HepG2 (cell line): Measurements from ENCODE around the gene HAGH. TPM values are rescaled to one million over a fixed set of nuclear protein-coding genes. Genes with fewer than 3 reads are reported as not detected.

ENCODE experiments used
- ATAD3A ChIP-seq: sonication (generic); formaldehyde crosslinking; IDR thresholded peaks from 2 replicates; pipeline ENCODE4 v1.4.0; 2020; ENCODE audit warnings: missing genetic modification reagents
- CHD2 ChIP-seq: IDR thresholded peaks from 2 replicates; pipeline ENCODE4 v1.6.1; 2011; ENCODE audit warnings: low read depth, low read length, improper control_type of control experiment
- EP300 ChIP-seq, 3 experiments: sonication (generic) in 1 of 3; formaldehyde crosslinking in 1 of 3; IDR thresholded peaks; 2 replicates each; pipeline versions ENCODE4 v1.5.1 to v1.6.1; 2011 to 2020; ENCODE audit warnings: low read depth in 2 of 3, low read length in 2 of 3, borderline replicate concordance in 1 of 3, improper control_type of control experiment in 1 of 3, mild to moderate bottlenecking in 1 of 3, missing genetic modification reagents in 1 of 3, moderate library complexity in 1 of 3
- FOXO1 ChIP-seq: sonication (generic); formaldehyde crosslinking; IDR thresholded peaks from 2 replicates; pipeline ENCODE4 v1.4.0; 2020; ENCODE audit warnings: missing genetic modification reagents
- KAT7 ChIP-seq: IDR thresholded peaks from 2 replicates; pipeline ENCODE4 v1.6.1; 2018; ENCODE audit warnings: borderline replicate concordance, missing compliant biosample characterization
- PRPF4 ChIP-seq: fragments of 200-400 bp; formaldehyde crosslinking; IDR thresholded peaks from 2 replicates; pipeline ENCODE4 v1.6.1; 2016; ENCODE audit warnings: low read length, low read depth; ENCODE audit not compliant: poor library complexity, severe bottlenecking
- RBFOX2 ChIP-seq: fragments of 200-400 bp; formaldehyde crosslinking; IDR thresholded peaks from 2 replicates; pipeline ENCODE4 v1.6.1; 2017; ENCODE audit warnings: low read depth, mild to moderate bottlenecking, low read length
- RFXANK ChIP-seq: IDR thresholded peaks from 2 replicates; pipeline ENCODE4 v1.6.1; 2016
- SRF ChIP-seq: IDR thresholded peaks from 2 replicates; pipeline ENCODE4 v1.6.1; 2011; ENCODE audit warnings: mild to moderate bottlenecking, low read depth, low read length, moderate library complexity
- ZFX ChIP-seq: sonication (generic); formaldehyde crosslinking; IDR thresholded peaks from 2 replicates; pipeline ENCODE4 v1.4.0; 2020; ENCODE audit warnings: mild to moderate bottlenecking, low read depth, missing genetic modification reagents, moderate library complexity
- ZNF569 ChIP-seq: sonication (generic); formaldehyde crosslinking; IDR thresholded peaks from 2 replicates; pipeline ENCODE4 v1.5.0; 2020; ENCODE audit warnings: mild to moderate bottlenecking, missing genetic modification reagents, moderate library complexity, borderline replicate concordance
- ZNF879 ChIP-seq: sonication (generic); formaldehyde crosslinking; IDR thresholded peaks from 2 replicates; pipeline ENCODE4 v1.8.1; 2023; ENCODE audit warnings: missing genetic modification reagents
- polyA plus RNA-seq, 8 experiments: library from polyadenylated mRNA; depleted of rRNA in 3 of 8; stranded (reverse) in 7 of 8; unstranded in 1 of 8; fragments of >200 nt; fragmentation: Illumina TruSeq in 4 of 8; extraction: Trizol in 4 of 8; gene quantifications; 2 replicates each; pipeline versions ENCODE4 v1.2.1 to v1.2.3, GENCODE V29; 2011 to 2016; ENCODE audit warnings: low read depth in 4 of 8, missing spikeins in 1 of 8, mixed read lengths in 1 of 8; ENCODE audit not compliant: insufficient read depth in 1 of 8
- total RNA-seq, 5 experiments: library from RNA; depleted of rRNA; stranded (reverse); fragments of >200 nt; fragmentation: Illumina TruSeq; extraction: Trizol; gene quantifications; 2 replicates each; pipeline ENCODE4 v1.2.3, GENCODE V29; 2016; ENCODE audit warnings: low read depth in 1 of 5
- TF ChIP-seq, protein P1 (sequence below): sonication (generic); formaldehyde crosslinking; IDR thresholded peaks from 2 replicates; pipeline ENCODE4 v1.5.0; 2020; ENCODE audit warnings: missing genetic modification reagents
- TF ChIP-seq, protein P2 (sequence below): sonication (generic); formaldehyde crosslinking; IDR thresholded peaks from 2 replicates; pipeline ENCODE4 v1.5.0; 2020; ENCODE audit warnings: mild to moderate bottlenecking, missing genetic modification reagents, moderate library complexity
- TF ChIP-seq, protein P3 (sequence below), 2 experiments: sonication (generic) in 1 of 2; formaldehyde crosslinking in 1 of 2; IDR thresholded peaks; 2 replicates each; pipeline versions ENCODE4 v1.5.1 to v1.6.1; 2011 to 2020; ENCODE audit warnings: borderline replicate concordance in 1 of 2, low read depth in 1 of 2, low read length in 1 of 2, mild to moderate bottlenecking in 1 of 2, missing genetic modification reagents in 1 of 2, moderate library complexity in 1 of 2
- TF ChIP-seq, protein P4 (sequence below): sonication (generic); formaldehyde crosslinking; IDR thresholded peaks from 2 replicates; pipeline ENCODE4 v1.4.0; 2020; ENCODE audit warnings: missing genetic modification reagents

HAGH gene
- total and polyA plus RNA-seq, 2 of the 13 experiments (the other 11 are each of a cell fraction or from before 2014, with no cell fraction given) = 70.4 to 95.4 TPM

DNA sequence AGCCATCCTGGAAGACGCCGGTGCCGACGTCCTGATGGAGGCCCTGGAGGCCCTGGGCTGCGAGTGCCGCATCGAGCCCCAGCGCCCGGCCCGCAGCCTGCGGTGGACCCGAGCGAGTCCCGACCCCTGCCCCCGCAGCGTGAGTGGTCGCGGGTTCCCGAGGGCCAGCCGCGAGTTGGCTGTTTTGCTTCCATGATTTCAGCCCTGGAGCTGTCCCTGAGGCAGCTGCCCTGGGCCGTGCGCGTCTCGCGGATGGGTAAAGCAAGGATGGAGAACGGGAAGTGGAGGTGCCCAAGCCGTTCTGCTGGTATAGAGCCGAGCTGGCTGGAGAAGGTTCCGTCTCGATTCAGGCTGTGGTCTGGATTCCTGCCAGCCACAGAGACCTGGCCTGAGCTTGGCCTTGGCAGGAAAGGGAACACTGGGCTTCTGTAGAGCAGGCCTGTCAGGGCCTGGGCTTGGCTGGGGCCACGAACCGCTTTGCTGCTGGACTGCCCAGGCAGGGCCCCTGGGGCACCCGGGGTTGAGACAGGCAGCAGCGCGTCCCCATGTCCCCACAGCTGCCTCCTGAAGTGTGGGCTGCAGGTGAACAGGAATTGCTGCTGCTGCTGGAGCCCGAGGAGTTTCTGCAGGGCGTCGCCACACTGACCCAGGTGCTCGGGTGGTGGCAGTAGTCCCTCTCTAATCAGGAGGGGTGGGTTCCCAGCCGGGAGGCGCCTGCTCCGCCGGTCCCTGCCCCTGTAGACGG lies 52.8 kb downstream of the HAGH start (continued):
- TF ChIP-seq KAT7 (CRISPR knock-in tag) = no peak
- no peak for TF ChIP-seq EP300 (IDR thresholded peaks at IDR 0.05; ENCODE audit: low read depth in 2 of 2, low read length in 2 of 2)
- no peak for TF ChIP-seq EP300 (CRISPR knock-in tag; IDR thresholded peaks at IDR 0.05; ENCODE audit: borderline replicate concordance)
- no peak for TF ChIP-seq ZNF569 (CRISPR knock-in tag)
- TF ChIP-seq, protein P1, sequence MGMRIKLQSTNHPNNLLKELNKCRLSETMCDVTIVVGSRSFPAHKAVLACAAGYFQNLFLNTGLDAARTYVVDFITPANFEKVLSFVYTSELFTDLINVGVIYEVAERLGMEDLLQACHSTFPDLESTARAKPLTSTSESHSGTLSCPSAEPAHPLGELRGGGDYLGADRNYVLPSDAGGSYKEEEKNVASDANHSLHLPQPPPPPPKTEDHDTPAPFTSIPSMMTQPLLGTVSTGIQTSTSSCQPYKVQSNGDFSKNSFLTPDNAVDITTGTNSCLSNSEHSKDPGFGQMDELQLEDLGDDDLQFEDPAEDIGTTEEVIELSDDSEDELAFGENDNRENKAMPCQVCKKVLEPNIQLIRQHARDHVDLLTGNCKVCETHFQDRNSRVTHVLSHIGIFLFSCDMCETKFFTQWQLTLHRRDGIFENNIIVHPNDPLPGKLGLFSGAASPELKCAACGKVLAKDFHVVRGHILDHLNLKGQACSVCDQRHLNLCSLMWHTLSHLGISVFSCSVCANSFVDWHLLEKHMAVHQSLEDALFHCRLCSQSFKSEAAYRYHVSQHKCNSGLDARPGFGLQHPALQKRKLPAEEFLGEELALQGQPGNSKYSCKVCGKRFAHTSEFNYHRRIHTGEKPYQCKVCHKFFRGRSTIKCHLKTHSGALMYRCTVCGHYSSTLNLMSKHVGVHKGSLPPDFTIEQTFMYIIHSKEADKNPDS = no peak
- no peak for TF ChIP-seq RBFOX2
- 0 out of 2 replicates have a peak, but pooled peaks have one; percentile 0 for TF ChIP-seq ZNF879 (CRISPR knock-in tag)
- no peak for TF ChIP-seq SRF
- TF ChIP-seq ZFX = no peak
- TF ChIP-seq, protein P2, sequence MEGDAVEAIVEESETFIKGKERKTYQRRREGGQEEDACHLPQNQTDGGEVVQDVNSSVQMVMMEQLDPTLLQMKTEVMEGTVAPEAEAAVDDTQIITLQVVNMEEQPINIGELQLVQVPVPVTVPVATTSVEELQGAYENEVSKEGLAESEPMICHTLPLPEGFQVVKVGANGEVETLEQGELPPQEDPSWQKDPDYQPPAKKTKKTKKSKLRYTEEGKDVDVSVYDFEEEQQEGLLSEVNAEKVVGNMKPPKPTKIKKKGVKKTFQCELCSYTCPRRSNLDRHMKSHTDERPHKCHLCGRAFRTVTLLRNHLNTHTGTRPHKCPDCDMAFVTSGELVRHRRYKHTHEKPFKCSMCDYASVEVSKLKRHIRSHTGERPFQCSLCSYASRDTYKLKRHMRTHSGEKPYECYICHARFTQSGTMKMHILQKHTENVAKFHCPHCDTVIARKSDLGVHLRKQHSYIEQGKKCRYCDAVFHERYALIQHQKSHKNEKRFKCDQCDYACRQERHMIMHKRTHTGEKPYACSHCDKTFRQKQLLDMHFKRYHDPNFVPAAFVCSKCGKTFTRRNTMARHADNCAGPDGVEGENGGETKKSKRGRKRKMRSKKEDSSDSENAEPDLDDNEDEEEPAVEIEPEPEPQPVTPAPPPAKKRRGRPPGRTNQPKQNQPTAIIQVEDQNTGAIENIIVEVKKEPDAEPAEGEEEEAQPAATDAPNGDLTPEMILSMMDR (CRISPR knock-in tag) = peak; percentile 27
- TF ChIP-seq, protein P3, sequence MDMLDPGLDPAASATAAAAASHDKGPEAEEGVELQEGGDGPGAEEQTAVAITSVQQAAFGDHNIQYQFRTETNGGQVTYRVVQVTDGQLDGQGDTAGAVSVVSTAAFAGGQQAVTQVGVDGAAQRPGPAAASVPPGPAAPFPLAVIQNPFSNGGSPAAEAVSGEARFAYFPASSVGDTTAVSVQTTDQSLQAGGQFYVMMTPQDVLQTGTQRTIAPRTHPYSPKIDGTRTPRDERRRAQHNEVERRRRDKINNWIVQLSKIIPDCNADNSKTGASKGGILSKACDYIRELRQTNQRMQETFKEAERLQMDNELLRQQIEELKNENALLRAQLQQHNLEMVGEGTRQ (IDR thresholded peaks at IDR 0.05; ENCODE audit: low read depth, low read length) = no peak
- TF ChIP-seq, protein P3 (CRISPR knock-in tag; IDR thresholded peaks at IDR 0.05; ENCODE audit: borderline replicate concordance) = 0 out of 2 replicates have a peak, but pooled peaks have one; percentile 11
- TF ChIP-seq CHD2 = no peak
- no peak for TF ChIP-seq RFXANK (CRISPR knock-in tag)
- TF ChIP-seq FOXO1 (CRISPR knock-in tag) = no peak
- no peak for TF ChIP-seq ATAD3A (CRISPR knock-in tag)
- TF ChIP-seq, protein P4, sequence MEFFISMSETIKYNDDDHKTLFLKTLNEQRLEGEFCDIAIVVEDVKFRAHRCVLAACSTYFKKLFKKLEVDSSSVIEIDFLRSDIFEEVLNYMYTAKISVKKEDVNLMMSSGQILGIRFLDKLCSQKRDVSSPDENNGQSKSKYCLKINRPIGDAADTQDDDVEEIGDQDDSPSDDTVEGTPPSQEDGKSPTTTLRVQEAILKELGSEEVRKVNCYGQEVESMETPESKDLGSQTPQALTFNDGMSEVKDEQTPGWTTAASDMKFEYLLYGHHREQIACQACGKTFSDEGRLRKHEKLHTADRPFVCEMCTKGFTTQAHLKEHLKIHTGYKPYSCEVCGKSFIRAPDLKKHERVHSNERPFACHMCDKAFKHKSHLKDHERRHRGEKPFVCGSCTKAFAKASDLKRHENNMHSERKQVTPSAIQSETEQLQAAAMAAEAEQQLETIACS = no peak
- no peak for TF ChIP-seq PRPF4
